ENCODE results near the gene ATP1A4. TPM values are rescaled to one million over a fixed set of nuclear protein-coding genes. Genes with fewer than 3 reads are reported as not detected.

Gene ATP1A4
- polyA plus RNA-seq, 3 donors, result 1.00 to 16.0 TPM; not detected in 1

DNA sequence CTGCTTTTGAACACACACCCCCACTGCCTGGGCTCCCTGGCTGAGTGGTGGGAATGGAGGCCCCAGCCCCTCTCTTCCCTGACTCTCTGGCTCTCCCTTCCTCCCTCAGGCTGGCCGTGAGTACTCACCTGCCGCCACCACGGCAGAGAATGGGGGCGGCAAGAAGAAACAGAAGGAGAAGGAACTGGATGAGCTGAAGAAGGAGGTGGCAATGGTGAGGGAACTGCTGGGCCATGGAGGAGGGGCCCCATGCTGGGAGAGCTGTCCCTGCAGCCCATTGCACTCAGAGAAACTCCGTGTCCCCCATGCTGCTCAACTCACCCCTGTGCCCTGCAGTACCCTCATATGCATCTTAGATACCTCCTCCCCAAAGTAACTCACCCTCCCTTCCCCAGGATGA, 30.6 kb upstream of the ATP1A4 start:
- Histone ChIP-seq H4K20me1 (ENCODE audit: insufficient read depth, low read length) (no peaks in the 10 kb centered on the region), H3K79me2 (ENCODE audit: insufficient read depth, low read length) (no peaks in the 10 kb centered on the region), H3K36me3 (replicated peaks in 1 of 2; ENCODE audit: control insufficient read depth in 1 of 2, insufficient read depth in 2 of 2, low read length in 2 of 2) (no peaks in the 10 kb centered on the region), H3K27me3 (ENCODE audit: control insufficient read depth in 2 of 2, insufficient read depth in 2 of 2, low read length in 2 of 2) (peaks cover 0 to 4% of the 10 kb centered on the region in 2 donors), H2AFZ (ENCODE audit: insufficient read depth, low read depth, low read length, poor library complexity, severe bottlenecking) (no peak overlapping the region), H3K4me3 (replicated peaks in 1 of 3; ENCODE audit: low read depth in 2 of 3, low read length in 3 of 3) (no peak overlapping the region), H3K4me2 (replicated peaks; ENCODE audit: extremely low read depth, low read length, poor library complexity, severe bottlenecking) (no peak overlapping the region), H3K27ac (ENCODE audit: low read depth in 1 of 2, low read length in 2 of 2) (no peak overlapping the region), H3K9me3 (replicated peaks in 1 of 2; ENCODE audit: control insufficient read depth in 1 of 2, insufficient read depth in 1 of 2, low read length in 2 of 2) (no peaks in the 10 kb centered on the region), H3K9ac (ENCODE audit: insufficient read depth, low read length, poor library complexity, severe bottlenecking) (no peak overlapping the region), H3K4me1 (ENCODE audit: control insufficient read depth in 1 of 2, insufficient read depth in 2 of 2, low read length in 2 of 2) (peaks cover 5 to 7% of the 10 kb centered on the region in 2 donors)
- Mint-ChIP-seq H3K4me3 (no peak overlapping the region), H3K4me1 (peaks cover 1% of the 10 kb centered on the region), H3K27ac (no peak overlapping the region), H3K36me3 (no peaks in the 10 kb centered on the region), H3K9me3 (peaks cover 0 to 2% (median 0%) of the 10 kb centered on the region in 7 donors), H3K27me3 (ENCODE audit: low read depth in 3 of 3) (peaks cover 4 to 18% (median 5%) of the 10 kb centered on the region in 3 donors)
- intact Hi-C loops (cut with micrococcal nuclease), result no loop called here
- 80% methylated on average over 1 of the region's 5 CpGs for WGBS (ENCODE audit: insufficient coverage)
- TF ChIP-seq, protein P1, sequence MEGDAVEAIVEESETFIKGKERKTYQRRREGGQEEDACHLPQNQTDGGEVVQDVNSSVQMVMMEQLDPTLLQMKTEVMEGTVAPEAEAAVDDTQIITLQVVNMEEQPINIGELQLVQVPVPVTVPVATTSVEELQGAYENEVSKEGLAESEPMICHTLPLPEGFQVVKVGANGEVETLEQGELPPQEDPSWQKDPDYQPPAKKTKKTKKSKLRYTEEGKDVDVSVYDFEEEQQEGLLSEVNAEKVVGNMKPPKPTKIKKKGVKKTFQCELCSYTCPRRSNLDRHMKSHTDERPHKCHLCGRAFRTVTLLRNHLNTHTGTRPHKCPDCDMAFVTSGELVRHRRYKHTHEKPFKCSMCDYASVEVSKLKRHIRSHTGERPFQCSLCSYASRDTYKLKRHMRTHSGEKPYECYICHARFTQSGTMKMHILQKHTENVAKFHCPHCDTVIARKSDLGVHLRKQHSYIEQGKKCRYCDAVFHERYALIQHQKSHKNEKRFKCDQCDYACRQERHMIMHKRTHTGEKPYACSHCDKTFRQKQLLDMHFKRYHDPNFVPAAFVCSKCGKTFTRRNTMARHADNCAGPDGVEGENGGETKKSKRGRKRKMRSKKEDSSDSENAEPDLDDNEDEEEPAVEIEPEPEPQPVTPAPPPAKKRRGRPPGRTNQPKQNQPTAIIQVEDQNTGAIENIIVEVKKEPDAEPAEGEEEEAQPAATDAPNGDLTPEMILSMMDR (IDR thresholded peaks at IDR 0.05), result no peak
- no peak for DNase-seq

DNA sequence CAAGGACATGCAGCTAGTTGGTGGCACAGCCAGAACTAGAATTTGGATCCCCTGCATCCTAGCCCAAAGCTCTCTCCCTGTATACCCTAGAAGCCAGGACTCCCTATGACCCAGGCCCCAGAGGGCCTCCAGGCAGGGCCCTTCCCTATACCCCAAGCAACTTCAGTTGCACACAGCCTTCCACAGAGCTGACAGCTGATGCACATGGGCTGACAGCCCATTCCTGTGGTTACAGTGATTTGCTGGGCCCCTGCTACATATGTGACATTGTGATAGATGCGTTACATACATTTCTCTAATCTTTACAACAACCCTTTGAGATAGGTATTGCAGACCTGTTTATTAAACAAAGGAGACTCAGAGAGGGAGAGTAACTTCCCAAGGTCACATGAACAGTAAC, 30.0 kb upstream of the ATP1A4 start:
- Histone ChIP-seq H3K9me3 (replicated peaks in 1 of 2; ENCODE audit: control insufficient read depth in 1 of 2, insufficient read depth in 1 of 2, low read length in 2 of 2) (no peaks in the 10 kb centered on the region), H3K36me3 (replicated peaks in 1 of 2; ENCODE audit: control insufficient read depth in 1 of 2, insufficient read depth in 2 of 2, low read length in 2 of 2) (no peaks in the 10 kb centered on the region), H3K79me2 (ENCODE audit: insufficient read depth, low read length) (no peaks in the 10 kb centered on the region), H3K4me1 (ENCODE audit: control insufficient read depth in 1 of 2, insufficient read depth in 2 of 2, low read length in 2 of 2) (peaks cover 5 to 7% of the 10 kb centered on the region in 2 donors), H3K9ac (ENCODE audit: insufficient read depth, low read length, poor library complexity, severe bottlenecking) (no peak overlapping the region), H3K27ac (ENCODE audit: low read depth in 1 of 2, low read length in 2 of 2) (no peak overlapping the region), H2AFZ (ENCODE audit: insufficient read depth, low read depth, low read length, poor library complexity, severe bottlenecking) (no peak overlapping the region), H3K4me3 (replicated peaks in 1 of 3; ENCODE audit: low read depth in 2 of 3, low read length in 3 of 3) (no peak overlapping the region), H3K27me3 (ENCODE audit: control insufficient read depth in 2 of 2, insufficient read depth in 2 of 2, low read length in 2 of 2) (peaks cover 0 to 2% of the 10 kb centered on the region in 2 donors), H3K4me2 (replicated peaks; ENCODE audit: extremely low read depth, low read length, poor library complexity, severe bottlenecking) (no peak overlapping the region), H4K20me1 (ENCODE audit: insufficient read depth, low read length) (no peaks in the 10 kb centered on the region)
- intact Hi-C loops (cut with micrococcal nuclease), result no loop called here
- peaks cover 0 to 2% (median 0%) of the 10 kb centered on the region in 7 donors for H3K9me3 Mint-ChIP-seq
- H3K27me3 Mint-ChIP-seq (ENCODE audit: low read depth in 3 of 3), result peaks cover 4 to 16% (median 5%) of the 10 kb centered on the region in 3 donors
- H3K36me3 Mint-ChIP-seq, result no peaks in the 10 kb centered on the region
- H3K27ac Mint-ChIP-seq, result no peak overlapping the region
- peaks cover 1% of the 10 kb centered on the region for H3K4me1 Mint-ChIP-seq
- no CpG with 5 or more reads among the region's 1 CpG for WGBS (ENCODE audit: insufficient coverage)
- no peak overlapping the region for H3K4me3 Mint-ChIP-seq
- TF ChIP-seq, protein P1 (IDR thresholded peaks at IDR 0.05), result no peak
- no peak for DNase-seq
